GM21367 (cell line): ENCODE results near the gene CMSS1.
"Not testable (repeated sequence)": the region's sequence is repeated elsewhere in the genome, so short reads cannot be mapped to it uniquely, and the experiment has no call there.

Experiments used
- ATAC-seq: cut with Tn5 transposase; IDR thresholded peaks from one replicate; pipeline ENCODE4 v1.9.1; 2021; ENCODE audit not compliant: unreplicated experiment

The CMSS1 gene

GRCh38 chr3:100075196-100075595, 257.5 kb downstream of the CMSS1 start:
- ATAC-seq, result no peak

- ATAC-seq, result no peak
Measured at GRCh38 chr3:100075851-100076730, 258.4 kb downstream of the CMSS1 start.

DNA sequence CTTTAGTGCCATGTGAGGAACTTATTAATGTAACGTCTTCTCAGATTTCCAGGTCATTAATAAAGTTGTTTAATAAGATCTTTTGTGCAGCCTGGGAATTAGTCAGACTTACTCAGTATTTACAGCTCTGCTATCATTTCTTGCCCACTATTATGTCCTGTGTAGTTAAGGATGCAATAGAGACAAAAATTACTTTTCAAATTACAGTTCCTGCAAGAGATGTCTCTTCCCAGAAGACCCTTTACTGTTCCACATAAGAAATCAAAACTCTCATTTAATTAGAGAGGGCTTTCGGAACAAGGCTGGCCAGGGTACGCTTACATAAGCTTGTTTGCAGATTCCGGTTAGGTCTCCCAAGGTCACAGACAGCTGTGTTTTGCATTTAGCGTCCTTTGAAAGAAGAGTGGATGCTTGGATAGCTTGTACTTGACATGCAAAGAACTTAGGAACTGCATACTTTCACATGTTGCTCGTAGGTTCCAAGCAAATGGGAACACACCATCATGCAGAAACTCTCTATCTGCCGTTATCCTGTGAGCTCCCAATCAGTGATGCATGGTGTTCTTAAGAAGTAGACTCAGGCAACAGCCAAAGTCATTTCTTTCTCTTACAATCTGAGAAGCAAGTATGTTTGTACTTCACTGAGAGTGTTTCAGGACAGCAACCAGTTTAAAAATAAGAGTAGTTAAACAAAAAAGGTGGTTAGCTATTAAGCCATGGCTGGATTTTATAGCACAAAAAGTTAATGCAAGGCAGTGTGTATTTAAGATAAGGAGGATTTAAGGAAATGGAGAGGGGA, 259.3 kb downstream of the CMSS1 start:
- ATAC-seq, result no peak

DNA sequence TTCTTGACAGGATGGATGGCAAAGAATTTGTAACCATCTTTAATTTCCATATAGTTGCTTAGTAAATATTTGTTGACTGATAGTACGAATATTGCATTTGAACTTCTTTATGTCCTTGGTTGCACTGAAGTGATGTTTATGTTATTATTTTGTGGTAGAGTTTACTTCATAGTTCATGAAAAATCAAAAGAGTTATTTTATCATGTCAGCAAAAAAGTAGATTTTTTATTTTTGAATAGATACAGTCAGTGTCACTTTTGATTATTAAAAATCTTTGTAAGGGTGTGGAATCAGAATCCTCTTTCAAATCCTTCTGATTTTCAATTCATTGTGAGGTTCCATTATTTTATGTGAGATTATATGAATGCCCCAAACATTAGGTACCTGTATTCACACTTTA, 261.7 kb downstream of the CMSS1 start:
- no peak for ATAC-seq

GRCh38 chr3:100080573-100080972, 262.9 kb downstream of the CMSS1 start:
- ATAC-seq, result no peak

DNA sequence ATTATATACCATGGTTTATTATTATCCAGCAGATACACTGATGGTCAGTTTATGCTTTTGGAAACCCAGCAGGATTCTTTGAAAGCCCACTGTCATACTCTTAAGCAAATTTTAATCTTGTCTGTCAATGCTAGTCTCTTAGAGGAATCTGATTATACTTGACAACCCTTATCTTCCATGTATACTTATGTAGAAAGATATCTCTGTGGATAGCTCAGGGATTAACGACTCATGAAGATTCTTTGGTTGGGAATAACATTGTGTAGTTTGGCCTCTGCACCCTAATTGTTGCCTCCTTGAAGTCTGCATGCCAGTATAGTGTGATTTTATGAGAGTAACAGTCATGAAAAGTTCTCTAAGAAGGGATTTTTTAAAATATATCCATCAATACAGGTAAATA, 263.6 kb downstream of the CMSS1 start:
- no peak for ATAC-seq

DNA sequence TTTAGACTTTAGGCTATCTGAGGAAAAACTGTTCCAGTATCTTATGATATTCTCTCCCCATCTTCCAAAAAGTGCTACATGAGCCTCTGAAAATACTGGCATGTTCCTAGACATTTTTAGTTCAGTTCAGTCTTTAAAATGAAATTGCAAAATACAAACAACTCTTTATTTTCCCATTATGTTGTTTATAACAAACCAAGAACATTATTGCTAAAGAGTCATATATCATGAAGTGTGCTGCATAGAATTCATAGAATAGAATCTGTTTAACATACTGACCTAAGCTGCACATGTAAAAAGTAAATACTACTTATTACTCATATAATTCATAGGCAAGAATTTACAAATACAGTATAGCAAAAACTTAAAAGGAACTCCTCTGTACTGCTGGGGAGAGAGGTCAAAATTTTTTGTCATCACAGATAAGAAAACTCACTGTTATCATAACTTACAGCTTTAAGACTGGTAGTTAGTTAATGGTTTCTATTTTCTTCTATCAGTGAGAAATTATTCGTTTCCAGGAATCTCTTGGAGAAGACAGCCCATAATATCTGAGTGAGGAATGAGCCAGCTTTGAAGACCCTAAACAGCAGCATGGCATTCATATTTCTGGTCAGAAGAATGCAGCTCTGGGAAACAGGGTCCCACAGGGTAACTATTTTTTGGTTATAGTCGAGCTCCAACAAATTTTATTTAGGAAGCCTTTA, 264.5 kb downstream of the CMSS1 start:
- no peak for ATAC-seq

DNA sequence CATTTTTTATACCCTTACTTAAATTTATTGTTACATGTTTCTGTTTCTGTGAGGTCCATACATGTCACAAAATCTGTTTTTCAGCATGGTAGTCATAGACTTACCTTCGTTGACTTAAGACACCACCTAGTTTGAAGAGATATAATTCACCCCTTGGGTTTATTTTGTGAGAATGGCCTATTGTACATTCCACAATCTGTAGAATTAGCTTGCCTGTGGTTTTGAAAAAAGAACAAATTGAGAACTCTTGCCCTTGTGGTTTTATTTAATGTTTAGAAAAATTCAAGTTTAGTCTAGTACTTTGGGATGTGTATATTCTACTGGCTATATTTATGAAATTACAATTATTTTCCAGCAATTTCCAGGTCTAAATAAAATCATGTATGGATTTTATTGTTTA, 265.1 kb downstream of the CMSS1 start:
- no peak for ATAC-seq

GRCh38 chr3:100083209-100083608, 265.5 kb downstream of the CMSS1 start:
- ATAC-seq, result no peak

DNA sequence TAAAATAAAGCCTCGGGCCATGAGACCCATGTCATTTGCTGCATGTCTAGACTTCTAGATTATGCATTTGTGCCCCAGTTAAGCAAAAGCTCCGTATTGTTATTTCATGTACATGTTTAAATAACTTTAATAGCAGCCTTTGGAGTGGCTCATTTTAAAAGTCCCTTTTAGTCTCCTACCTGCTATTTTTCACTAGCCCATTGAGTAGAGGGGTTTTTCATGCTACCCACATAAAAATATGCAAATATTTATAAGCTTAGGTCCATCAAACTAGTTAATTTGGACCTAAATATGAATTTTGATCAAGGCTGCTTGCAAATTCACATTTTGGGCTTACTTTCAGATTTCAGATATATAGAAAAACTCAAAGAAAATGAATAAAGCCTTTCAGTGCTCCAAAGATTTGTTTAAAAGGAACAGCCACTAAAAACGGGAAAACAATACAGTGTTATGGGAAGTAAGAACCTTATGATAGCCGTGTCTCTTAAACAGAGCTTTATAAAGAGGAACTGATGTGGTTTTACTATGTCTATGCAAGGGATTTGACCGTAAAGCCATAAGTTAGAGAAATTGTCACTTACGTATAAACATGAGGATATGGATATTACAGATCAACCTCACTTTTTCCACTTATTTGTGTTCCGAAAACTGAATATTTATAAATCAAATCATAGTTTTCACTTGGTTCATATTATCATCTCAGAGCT, 266.6 kb downstream of the CMSS1 start:
- ATAC-seq, result no peak

DNA sequence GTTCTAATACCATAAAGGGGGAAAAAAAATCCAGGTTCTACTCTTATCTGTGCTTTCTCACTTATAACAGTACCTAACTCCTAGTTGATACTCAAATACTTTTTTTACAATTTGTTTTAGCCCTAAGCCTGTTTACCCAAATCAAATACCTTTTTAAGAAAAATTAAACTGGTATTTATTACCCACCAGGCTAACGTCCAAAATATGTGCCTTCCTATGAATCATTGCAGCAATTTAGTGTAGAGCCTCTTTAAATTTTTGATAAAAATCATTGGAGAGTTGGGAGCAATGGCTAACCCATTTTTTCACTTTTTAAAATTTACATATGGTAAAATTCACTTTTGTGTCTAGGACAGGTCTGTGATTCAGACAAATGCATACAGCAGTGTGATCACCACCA, 268.7 kb downstream of the CMSS1 start:
- ATAC-seq, result no peak

DNA sequence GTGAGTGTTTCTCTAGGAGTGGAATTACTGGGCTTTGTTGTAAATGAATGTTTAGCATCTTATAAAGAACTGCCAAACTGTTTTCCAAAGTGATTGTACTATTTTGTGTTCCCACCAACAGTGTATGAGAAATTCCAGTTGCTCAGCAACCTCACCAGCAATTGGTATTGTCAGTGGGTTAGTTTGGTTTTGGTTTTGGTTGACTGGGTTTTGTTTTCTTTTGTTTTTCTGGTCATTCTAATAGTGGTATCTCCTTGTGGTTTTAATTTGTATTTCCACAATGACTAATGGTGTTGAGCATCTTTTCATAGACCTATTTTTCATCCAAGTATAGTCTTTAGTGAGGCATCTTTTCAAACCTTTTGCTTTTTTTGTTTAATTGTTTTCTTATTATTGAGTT, 269.5 kb downstream of the CMSS1 start:
- ATAC-seq, result peak; percentile 78

- ATAC-seq, result no peak
Measured at GRCh38 chr3:100088735-100089368, 271.2 kb downstream of the CMSS1 start.

GRCh38 chr3:100089812-100090668, 272.4 kb downstream of the CMSS1 start:
- ATAC-seq, result peak; percentile 69

- no peak for ATAC-seq
Measured at GRCh38 chr3:100090669-100091005, 273.0 kb downstream of the CMSS1 start.

DNA sequence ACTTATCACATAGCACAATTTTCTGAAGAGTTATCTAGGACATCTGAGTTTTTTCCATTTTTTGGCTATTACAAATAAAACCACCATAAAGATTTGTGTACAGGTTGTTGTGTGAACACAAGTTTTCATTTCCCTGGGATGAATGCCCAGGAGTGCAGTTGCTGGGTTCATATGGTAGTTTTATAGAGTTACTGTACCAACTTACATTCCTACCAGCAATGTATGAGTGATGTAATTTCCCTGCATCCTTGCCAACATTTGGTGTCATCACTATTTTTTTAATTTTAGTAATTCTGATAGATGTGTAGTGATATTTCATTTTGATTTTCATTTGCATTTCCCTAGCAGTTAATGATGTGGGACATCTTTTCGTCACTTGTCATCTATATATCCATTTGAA, 276.2 kb downstream of the CMSS1 start:
- ATAC-seq, result no peak

DNA sequence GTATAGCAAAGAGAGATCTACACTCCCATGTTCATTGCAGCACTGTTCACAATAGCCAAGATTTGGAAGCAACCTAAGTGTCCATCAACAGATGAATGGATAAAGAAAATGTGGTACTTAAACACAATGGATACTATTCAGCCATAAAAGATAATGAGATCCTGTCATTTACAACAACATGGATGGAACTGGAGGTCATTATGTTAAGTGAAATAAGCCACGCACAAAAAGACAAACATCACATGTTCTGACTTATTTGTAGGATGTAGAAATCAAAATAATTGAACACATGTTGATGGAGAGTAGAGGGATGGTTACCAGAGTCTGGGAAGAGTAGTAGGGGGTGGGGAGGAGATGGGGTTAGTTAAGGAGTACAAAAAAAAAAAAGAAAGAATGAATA, 278.6 kb downstream of the CMSS1 start:
- ATAC-seq, result not testable (repeated sequence)

- no peak for ATAC-seq
Measured at GRCh38 chr3:100096866-100097265, 279.2 kb downstream of the CMSS1 start.

GRCh38 chr3:100097919-100098783, 280.5 kb downstream of the CMSS1 start:
- no peak for ATAC-seq
